GOT3 (cell line): ENCODE data around the gene CCNQ.
A peak's percentile ranks its signal among the peaks of the same experiment; 100 is the strongest.

Experiments used
- DNase-seq: peaks from one replicate; lab custom pipeline; 2025; ENCODE audit warnings: mixed read lengths; lab: John Stamatoyannopoulos, UW

Gene CCNQ

GRCh38 chrX:153539171-153539978, 59.6 kb downstream of the CCNQ start:
- peak; percentile 5 for DNase-seq

- DNase-seq = no peak
These were observed 60.5 kb downstream of the CCNQ start for GRCh38 chrX:153538424-153538823.
